HL-60 (cell line): Measurements from ENCODE around the gene PEX13.
"Not testable (repeated sequence)": the region's sequence is repeated elsewhere in the genome, so short reads cannot be mapped to it uniquely, and the experiment has no call there.

Experiments
- DNase-seq, 2 experiments: peaks; one replicate each; pipeline ENCODE4 v3.0.0-alpha.2; 2010 to 2020; ENCODE audit warnings: low read depth in 1 of 2, low spot score in 1 of 2
- H3K27ac ChIP-seq: fragments of 250-450 bp; sonication (Bioruptor Pico); replicated peaks from 2 replicates; pipeline ENCODE4 v1.5.1; 2020; ENCODE audit warnings: mild to moderate bottlenecking, moderate library complexity
- H3K27me3 ChIP-seq: fragments of 250-450 bp; sonication (Bioruptor Pico); 2 replicates; pipeline ENCODE4 v1.5.1; 2021; ENCODE audit warnings: mild to moderate bottlenecking, moderate library complexity; ENCODE audit not compliant: insufficient read depth, poor library complexity, severe bottlenecking
- H3K4me3 ChIP-seq: replicated peaks from 2 replicates; pipeline ENCODE4 v1.5.1; 2011; ENCODE audit warnings: mild to moderate bottlenecking, control low read depth, low read length; ENCODE audit not compliant: insufficient read depth
- CTCF ChIP-seq: IDR thresholded peaks from one replicate; pipeline ENCODE4 v1.5.1; 2011; ENCODE audit warnings: low read length, control low read depth, inconsistent platforms; ENCODE audit not compliant: insufficient read depth
- GABPA ChIP-seq: IDR thresholded peaks from 2 replicates; pipeline ENCODE4 v1.6.1; 2012; ENCODE audit warnings: low read depth
- POLR2AphosphoS5 ChIP-seq: IDR thresholded peaks from 2 replicates; pipeline ENCODE4 v1.6.1; 2012; ENCODE audit warnings: low read depth
- REST ChIP-seq: IDR thresholded peaks from 2 replicates; pipeline ENCODE4 v1.6.1; 2012; ENCODE audit warnings: low read depth; ENCODE audit not compliant: insufficient replicate concordance
- SPI1 ChIP-seq: IDR thresholded peaks from 2 replicates; pipeline ENCODE4 v1.6.1; 2012; ENCODE audit warnings: low read depth, mild to moderate bottlenecking, borderline replicate concordance

The PEX13 gene

GRCh38 chr2:60977562-60977895 is 40.0 kb upstream of the PEX13 start:
- TF ChIP-seq CTCF: no peak
- no peak overlapping the region for H3K4me3 ChIP-seq
- no peak overlapping the region for H3K27ac ChIP-seq
- no peaks in the 10 kb centered on the region for H3K27me3 ChIP-seq
- DNase-seq: no peak

GRCh38 chr2:60979231-60979630 is 38.3 kb upstream of the PEX13 start:
- no peaks in the 10 kb centered on the region for H3K27me3 ChIP-seq
- TF ChIP-seq SPI1: peak; percentile 78
- TF ChIP-seq GABPA: no peak
- no peak overlapping the region for H3K4me3 ChIP-seq
- DNase-seq: peak in 1 of 2 experiments; percentile 71
- H3K27ac ChIP-seq: no peak overlapping the region

GRCh38 chr2:60980071-60980815 is 37.3 kb upstream of the PEX13 start:
- Histone ChIP-seq H3K27ac (no peak overlapping the region), H3K27me3 (no peaks in the 10 kb centered on the region), H3K4me3 (no peak overlapping the region)
- TF ChIP-seq CTCF: no peak
- no peak for TF ChIP-seq POLR2AphosphoS5
- DNase-seq: no peak

GRCh38 chr2:60982066-60982465 is 35.5 kb upstream of the PEX13 start:
- H3K27ac ChIP-seq, DNase-seq, H3K4me3 ChIP-seq, H3K27me3 ChIP-seq: not testable (repeated sequence)

- no peaks in the 10 kb centered on the region for H3K27me3 ChIP-seq
- H3K27ac ChIP-seq: no peak overlapping the region
- no peak overlapping the region for H3K4me3 ChIP-seq
- no peak for DNase-seq
- no peak for TF ChIP-seq POLR2AphosphoS5
- peak; percentile 96 for TF ChIP-seq SPI1
Observed at GRCh38 chr2:60984720-60985119, 32.8 kb upstream of the PEX13 start.

- Histone ChIP-seq H3K27ac (no peak overlapping the region), H3K4me3 (no peak overlapping the region), H3K27me3 (no peaks in the 10 kb centered on the region)
- no peak for TF ChIP-seq CTCF
- no peak for TF ChIP-seq SPI1
- TF ChIP-seq GABPA: no peak
- no peak for TF ChIP-seq REST
- no peak for DNase-seq
Observed at GRCh38 chr2:60987041-60987440, 30.5 kb upstream of the PEX13 start.

- DNase-seq, H3K27ac ChIP-seq, H3K27me3 ChIP-seq, H3K4me3 ChIP-seq: not testable (repeated sequence)
Observed at GRCh38 chr2:60987656-60988055, 29.9 kb upstream of the PEX13 start.
